Measurements from ENCODE around the gene AFAP1.

DNA sequence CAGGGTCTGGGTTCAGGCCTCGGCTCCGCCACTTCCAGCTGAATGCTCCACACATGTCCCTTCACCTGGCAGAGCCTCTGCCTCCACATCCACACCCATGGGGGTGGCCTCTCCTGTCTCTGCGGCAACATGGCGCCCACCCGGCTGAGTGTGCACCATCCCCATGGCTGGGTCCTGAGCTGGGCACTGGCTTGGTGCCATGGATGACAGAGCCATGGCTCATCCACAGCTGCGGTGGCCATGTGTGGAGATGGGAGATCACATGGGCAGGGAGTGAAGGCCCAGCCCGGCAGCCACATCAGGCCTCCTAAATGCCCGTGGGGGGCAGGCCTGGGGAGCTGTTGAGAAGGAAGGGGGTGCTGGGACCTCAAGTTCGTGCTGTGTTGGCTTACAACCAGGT is 213.7 kb downstream of the AFAP1 start:
- TF ChIP-seq, protein P1, sequence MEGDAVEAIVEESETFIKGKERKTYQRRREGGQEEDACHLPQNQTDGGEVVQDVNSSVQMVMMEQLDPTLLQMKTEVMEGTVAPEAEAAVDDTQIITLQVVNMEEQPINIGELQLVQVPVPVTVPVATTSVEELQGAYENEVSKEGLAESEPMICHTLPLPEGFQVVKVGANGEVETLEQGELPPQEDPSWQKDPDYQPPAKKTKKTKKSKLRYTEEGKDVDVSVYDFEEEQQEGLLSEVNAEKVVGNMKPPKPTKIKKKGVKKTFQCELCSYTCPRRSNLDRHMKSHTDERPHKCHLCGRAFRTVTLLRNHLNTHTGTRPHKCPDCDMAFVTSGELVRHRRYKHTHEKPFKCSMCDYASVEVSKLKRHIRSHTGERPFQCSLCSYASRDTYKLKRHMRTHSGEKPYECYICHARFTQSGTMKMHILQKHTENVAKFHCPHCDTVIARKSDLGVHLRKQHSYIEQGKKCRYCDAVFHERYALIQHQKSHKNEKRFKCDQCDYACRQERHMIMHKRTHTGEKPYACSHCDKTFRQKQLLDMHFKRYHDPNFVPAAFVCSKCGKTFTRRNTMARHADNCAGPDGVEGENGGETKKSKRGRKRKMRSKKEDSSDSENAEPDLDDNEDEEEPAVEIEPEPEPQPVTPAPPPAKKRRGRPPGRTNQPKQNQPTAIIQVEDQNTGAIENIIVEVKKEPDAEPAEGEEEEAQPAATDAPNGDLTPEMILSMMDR (IDR thresholded peaks at IDR 0.05) = no peak
- TF ChIP-seq POLR2A (IDR thresholded peaks at IDR 0.05) (no peak), POLR2AphosphoS5 (IDR thresholded peaks at IDR 0.05) (no peak)
